Raji (cell line): ENCODE data around the gene FTSJ3.
A peak's percentile ranks its signal among the peaks of the same experiment; 100 is the strongest.
"Not testable (repeated sequence)": the region's sequence is repeated elsewhere in the genome, so short reads cannot be mapped to it uniquely, and the experiment has no call there.

Experiments used
- POLR2A ChIP-seq: IDR thresholded peaks from 2 replicates; pipeline ENCODE4 v1.6.1; 2011; ENCODE audit warnings: low read depth, low read length, control low read depth; ENCODE audit not compliant: insufficient read depth

Gene FTSJ3, protein sequence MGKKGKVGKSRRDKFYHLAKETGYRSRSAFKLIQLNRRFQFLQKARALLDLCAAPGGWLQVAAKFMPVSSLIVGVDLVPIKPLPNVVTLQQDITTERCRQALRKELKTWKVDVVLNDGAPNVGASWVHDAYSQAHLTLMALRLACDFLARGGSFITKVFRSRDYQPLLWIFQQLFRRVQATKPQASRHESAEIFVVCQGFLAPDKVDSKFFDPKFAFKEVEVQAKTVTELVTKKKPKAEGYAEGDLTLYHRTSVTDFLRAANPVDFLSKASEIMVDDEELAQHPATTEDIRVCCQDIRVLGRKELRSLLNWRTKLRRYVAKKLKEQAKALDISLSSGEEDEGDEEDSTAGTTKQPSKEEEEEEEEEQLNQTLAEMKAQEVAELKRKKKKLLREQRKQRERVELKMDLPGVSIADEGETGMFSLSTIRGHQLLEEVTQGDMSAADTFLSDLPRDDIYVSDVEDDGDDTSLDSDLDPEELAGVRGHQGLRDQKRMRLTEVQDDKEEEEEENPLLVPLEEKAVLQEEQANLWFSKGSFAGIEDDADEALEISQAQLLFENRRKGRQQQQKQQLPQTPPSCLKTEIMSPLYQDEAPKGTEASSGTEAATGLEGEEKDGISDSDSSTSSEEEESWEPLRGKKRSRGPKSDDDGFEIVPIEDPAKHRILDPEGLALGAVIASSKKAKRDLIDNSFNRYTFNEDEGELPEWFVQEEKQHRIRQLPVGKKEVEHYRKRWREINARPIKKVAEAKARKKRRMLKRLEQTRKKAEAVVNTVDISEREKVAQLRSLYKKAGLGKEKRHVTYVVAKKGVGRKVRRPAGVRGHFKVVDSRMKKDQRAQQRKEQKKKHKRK

DNA sequence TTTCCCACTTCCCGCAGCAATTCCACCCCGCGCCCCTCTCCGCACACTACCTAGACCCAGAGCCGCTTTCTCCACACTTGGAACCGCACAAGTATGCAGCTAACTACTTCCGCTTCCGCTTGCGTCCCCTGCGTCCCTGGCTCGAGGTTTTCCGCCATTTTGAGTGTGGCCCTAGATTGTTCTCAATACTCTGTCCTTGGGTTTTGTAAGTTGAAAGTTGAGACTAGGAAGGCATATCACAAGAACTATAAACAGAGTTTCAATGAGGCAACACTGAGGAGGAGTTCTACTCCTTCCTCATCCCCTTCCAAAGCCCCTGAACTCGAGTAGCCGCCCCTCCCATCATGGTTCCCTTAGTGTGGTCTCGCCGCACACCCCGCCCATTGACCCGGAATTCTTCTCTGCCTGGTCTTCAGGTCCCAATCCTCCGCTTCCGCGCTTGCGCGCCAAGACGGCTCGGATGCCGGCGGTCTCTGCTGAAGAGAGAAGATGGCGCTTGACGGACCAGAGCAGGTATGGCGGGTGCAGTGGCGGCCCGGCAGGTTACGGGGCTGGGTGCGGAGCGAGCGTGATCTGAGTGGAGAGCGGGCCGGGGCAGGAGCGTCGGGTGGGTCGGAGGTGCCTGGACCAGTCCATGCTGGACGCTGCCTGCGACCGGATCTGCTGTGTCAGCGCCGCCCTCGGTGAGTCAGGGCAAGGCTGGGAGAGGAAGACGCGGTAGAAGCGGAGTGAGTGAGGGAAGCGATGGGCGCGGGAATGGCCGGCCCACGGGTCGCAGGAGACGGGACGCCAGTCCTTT, at the start of gene FTSJ3, which contains the start of gene PSMC5:
FTSJ3 (minus strand) TSS at position 662 of the 799 bp plus-strand sequence. CDS start 761 bp downstream, outside the sequence.
PSMC5 (plus strand) TSS at position 430 of the 799 bp plus-strand sequence; CDS start at position 490, 60 bp downstream.
- peak; percentile 86 for TF ChIP-seq POLR2A

DNA sequence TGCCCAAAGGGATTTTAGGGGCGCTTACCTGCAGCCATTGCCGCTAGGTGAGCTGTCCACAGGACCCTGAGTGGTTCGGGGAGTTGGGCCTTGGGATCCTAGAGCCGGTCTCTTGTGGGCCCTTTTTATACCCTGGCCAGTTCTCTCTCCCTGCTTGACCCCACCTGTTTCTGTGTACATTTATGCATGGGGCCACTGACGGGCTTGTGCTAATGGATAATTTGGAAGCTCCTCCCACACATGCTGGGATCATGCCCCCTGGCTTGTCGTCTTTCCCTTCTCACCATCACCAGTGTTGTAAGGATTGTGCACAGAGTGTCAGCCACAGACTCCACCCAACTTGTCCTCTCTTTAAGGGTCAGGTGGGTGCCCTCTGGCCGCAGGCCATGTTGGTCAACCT, 46.1 kb upstream of the FTSJ3 start, which contains the start of gene CSH2:
CSH2 (minus strand) TSS at position 101 of the 400 bp plus-strand sequence; CDS start at position 38, 63 bp downstream.
- TF ChIP-seq POLR2A, result not testable (repeated sequence)

DNA sequence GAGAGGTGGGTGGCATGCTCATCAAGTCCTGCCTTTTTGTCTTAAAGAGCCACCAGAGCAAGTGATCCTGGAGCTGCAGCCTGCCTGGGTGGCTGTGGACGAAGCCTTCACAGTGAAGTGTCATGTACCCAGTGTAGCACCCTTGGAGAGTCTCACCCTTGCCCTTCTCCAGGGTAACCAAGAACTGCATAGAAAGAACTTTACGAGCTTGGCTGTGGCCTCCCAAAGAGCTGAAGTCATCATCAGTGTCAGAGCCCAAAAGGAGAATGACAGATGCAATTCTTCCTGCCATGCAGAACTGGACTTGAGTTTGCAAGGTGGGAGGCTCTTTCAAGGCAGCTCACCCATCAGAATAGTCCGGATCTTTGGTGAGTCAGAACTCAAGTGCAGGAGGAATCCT, 31.8 kb upstream of the FTSJ3 start:
- no peak for TF ChIP-seq POLR2A

DNA sequence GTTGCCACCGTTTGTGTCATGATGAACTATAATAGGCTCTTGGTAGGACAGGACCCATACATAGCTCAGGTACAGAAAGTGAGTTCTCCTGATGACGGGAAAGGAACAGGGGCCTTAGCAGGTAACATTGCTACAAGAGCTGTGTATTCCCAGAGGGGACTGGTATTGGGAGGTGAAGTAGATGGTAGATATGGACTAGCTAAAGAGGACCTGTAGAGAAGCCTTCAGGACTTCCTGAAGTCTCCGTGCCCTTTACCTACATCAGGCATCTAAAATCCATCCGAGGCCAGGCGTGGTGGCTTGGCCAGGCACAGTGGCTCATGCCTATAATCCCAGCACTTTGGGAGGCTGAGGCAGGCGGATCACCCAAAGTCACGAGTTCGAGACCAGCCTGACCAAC, 27.7 kb upstream of the FTSJ3 start:
- no peak for TF ChIP-seq POLR2A

DNA sequence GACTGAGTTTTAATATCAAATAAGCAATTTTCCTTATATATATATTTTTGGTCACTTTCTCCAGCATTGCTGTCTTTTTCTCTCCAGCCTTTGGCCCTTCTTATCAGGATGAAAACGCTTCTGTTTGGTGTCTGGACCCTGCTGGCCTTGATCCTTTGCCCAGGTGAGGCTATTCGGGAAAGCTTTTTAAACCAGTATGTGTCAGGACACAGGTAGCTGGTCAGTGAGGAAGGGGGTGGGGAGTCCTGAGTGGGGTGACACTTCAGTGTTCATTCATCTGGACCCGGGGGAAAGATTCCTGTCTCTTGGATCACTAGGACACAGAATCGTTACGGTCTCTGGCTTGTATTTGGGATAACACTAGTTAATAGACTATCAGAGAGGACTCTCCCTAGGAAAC, 27.2 kb upstream of the FTSJ3 start:
- TF ChIP-seq POLR2A, result no peak

DNA sequence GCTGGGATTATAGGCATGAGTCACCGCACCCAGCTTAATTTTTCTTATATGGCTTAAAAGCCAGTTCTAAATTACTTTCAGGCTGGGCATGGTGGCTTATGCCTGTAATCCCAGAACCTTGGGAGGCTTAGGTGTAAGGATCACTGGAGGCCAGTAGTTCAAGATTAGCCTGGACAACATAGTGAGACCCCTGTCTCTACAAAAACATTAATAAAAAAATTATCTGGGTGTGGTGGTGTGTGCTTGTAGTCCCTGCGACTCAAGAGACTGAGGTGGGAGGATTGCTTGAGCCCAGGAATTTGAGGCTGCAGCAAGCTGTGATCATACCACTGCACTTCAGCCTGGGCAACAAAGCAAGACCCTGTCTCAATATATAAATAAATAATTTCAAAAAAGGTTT, 25.8 kb upstream of the FTSJ3 start:
- TF ChIP-seq POLR2A, result no peak

DNA sequence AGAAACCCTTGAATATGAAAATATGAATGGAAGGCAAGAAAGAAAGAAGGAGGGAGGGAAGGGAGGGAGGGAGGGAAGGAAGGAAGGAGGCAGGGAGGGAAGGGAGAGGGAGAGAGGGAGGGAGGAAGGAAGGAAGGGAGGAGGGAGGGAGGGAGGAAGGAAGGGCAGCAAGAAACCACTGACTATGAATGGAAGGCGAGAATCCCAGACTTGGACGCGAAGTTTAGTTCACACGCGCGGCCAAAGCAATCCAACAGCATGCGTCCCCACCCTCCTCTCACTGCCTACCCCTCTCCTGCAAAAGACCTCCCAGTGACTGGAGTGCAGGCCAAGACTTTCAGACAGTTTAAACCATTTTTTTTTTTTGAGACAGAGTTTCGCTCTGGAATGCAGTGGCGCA, 22.9 kb upstream of the FTSJ3 start:
- no peak for TF ChIP-seq POLR2A

DNA sequence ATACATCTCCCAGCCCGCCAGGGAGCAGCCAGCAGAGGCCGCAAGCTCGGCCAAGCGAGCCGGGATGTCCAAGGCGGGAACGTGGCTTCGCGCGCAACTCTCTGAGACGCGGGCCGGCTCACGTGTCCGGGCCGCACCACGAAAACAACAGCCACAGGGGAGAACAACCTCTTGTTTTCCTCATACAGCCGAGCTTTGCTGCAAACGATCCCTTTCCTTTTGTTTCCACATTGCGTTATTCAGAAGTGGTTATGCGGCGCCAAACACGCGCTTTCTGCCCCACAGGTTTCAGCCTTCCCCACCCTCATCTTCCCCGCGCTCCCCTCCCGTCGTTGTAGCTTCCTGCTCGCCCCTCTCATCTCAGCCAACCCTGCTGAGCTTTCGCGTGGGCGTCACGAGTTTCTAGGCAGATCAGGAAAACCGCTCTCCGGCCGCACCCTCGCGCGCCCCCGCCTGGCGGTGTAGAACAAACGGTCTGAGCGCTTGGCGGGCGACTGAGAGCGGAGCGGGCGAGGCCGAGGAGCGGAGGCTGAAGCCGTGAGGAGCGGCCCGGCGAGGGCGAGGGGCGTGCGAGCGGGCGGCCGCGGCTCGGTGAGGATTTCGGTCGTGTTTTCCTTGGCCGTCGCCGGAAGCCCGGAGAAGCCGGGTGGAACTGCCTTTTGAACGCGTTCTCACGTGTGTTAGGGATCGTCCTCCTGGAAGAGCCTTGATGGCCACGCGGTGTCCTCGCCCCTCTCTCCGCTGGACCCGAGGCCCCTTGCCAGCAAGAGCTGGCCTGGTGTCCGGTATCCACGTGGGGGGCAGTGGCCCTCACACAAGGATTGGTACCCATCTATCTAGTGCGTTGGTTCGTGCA, 21.6 kb upstream of the FTSJ3 start:
- no peak for TF ChIP-seq POLR2A

DNA sequence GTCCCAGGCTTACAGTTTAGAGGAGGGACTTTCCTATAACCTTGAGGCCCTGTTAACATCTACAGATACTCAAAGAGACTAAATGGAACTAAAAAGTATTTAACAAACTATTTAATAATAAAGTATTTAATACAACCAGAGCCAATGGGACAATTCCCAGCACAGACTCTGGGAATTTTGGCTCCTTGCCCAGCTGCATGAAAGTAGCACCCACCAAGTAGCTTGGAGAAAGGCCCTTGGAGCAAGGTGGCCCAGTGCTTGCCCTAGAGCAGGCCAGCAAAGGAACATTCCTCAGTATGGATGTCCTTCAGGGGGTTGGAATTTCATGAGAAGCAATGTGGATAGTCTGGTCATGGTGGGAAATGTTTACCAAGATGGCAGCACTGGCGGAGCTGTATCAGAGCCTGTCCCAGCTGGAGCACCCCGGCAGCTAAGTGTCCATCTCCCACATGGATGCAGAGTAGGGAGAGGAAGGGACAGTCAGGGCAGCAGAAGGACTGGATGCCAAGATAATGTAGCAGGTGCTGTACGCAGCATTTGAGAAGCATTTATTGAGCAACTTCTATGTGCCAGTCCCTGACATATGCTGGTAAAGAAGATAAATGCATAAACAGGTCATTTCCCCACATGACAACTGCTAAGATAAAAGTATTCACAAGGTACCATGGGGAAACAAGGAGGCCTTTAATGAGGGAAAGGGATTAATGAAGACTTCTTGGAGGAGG, 20.2 kb upstream of the FTSJ3 start:
- TF ChIP-seq POLR2A, result no peak

DNA sequence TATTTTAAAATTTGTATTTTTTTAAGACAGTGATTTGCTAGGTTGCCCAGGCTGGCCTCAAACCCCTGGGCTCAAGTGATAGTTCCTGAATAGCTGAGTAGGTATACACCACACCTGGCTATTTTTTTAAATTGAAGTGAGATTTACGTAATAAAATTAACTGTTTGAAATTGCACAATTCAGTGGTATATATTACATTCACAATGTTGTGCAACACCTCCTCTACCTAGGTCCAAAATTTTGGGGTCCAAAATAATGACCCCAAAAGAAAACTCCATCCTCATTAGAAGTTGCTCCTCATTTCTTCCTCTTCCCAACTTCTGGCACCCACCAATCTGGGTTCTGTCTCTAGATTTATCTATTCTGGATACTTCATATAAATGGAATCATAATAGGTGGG, 18.0 kb upstream of the FTSJ3 start:
- no peak for TF ChIP-seq POLR2A

DNA sequence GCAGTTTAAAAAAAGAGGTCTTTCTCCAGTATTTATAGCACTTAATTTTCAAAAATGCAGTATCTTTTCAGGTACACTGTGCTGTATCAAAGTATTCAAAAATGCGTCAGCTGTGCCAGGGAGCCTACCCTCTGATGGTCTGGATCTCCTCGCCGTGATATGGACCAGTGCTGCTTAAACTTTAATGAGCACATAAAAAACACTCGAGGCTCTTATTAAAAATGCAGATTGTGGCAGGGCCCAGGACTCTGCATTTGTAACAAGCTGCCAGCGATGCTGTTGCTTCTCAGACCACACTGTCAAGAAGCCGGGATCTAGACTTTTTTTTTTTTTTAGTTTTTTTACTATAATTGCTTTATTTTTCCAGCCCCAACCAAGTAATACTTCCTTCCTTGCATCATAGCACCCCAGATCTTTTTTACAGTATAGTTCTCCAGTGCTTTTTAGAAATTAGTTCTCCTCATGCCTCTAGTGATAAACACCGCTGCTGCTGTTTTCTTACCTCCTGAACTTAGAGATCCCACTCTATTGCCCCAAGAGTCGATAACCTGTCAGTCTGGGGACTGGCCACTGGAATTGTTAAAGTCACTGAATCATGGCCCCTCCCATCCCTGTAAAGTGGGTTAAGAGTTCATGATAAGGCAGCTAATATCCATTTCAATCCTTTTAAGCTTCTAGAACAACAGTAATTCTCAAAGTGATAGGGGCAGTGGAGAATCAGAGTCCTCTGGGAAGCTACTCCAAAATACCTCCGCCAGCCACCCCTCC, 16.6 kb upstream of the FTSJ3 start:
- TF ChIP-seq POLR2A, result no peak

DNA sequence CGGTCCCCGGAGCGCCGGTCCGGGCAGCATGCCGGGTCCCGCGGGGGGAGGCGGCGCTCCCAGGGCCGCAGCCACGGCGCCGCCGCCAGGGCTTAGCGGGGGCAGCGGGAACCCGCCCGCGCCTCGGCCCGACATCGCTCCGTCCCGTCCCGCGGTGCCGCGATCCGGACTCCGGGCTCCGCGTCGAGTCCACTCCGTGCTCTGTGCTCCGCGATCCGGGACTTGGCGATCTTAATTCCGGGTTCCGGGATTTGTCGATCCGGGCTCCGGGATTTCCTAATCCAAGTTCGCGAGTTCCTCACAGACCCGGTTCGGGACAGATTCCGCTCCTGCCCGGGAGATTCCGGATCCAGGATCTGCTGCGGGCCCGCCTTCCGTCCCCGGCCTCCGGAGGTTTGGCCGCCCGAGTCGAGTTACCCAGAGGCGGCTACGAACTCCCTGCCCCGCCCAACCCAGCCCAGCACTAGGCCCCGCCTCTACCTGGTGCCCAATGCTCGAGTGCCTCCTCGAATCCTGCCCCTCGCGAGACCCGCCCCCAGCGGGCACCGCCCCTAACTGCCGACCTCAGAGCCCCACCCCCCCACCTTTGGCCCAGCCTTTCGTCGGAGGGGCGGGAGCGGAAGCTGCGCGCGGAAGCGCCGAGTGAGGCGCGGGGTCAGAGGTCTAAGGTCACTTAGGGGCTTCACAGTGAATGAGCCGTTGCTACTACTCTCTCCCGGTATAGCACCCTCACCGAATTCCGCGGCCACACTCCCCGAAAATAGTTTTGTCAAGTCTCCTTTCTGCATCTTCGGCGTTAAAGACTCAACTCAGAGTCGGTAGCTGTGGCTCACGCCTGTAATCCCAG, 15.3 kb upstream of the FTSJ3 start, which contains the start of gene SMARCD2:
SMARCD2 (minus strand) TSS at position 146 of the 847 bp plus-strand sequence; CDS start at position 135, 11 bp downstream.
- TF ChIP-seq POLR2A, result peak; percentile 67
